Kidney (tissue), 14 donors: ENCODE data around the gene SLC2A10. TPM values are rescaled to one million over a fixed set of nuclear protein-coding genes. Genes with fewer than 3 reads are reported as not detected.

Experiments used
- DNase-seq, 5 donors: peaks; one replicate each; pipeline ENCODE4 v3.0.0-alpha.2; 2013 to 2020
- FAIRE-seq: peaks from 2 replicates; lab custom pipeline; 2012; peaks lifted over from hg19 to GRCh38; lab: Jason Lieb, UNC
- H3K27ac ChIP-seq, 2 donors: one replicate each; pipeline ENCODE4 v1.7.0; 2013; ENCODE audit warnings: low read depth in 2 of 2, low read length in 2 of 2, inconsistent platforms in 1 of 2
- H3K27me3 ChIP-seq: one replicate; pipeline ENCODE4 v1.7.1; 2013; ENCODE audit warnings: low read length, inconsistent platforms; ENCODE audit not compliant: control insufficient read depth, insufficient read depth
- H3K36me3 ChIP-seq, 3 donors: one replicate each; pipeline versions ENCODE4 v1.7.0 to v1.7.1; 2013; ENCODE audit warnings: low read length in 3 of 3, control low read depth in 1 of 3, inconsistent platforms in 1 of 3; ENCODE audit not compliant: insufficient read depth in 3 of 3, control insufficient read depth in 2 of 3
- H3K4me1 ChIP-seq, 3 donors: one replicate each; pipeline versions ENCODE4 v1.7.0 to v1.7.1; 2013; ENCODE audit warnings: low read length in 3 of 3, inconsistent platforms in 1 of 3, low read depth in 1 of 3; ENCODE audit not compliant: control insufficient read depth in 2 of 3, insufficient read depth in 2 of 3
- H3K4me3 ChIP-seq, 3 donors: one replicate each; pipeline versions ENCODE4 v1.7.0 to v1.8.1; 2013; ENCODE audit warnings: low read length in 3 of 3, control low read depth in 1 of 3, inconsistent platforms in 1 of 3
- H3K9ac ChIP-seq, 3 donors: one replicate each; pipeline versions ENCODE4 v1.7.0 to v1.7.1; 2013; ENCODE audit warnings: low read length in 3 of 3, control low read depth in 1 of 3, inconsistent platforms in 1 of 3
- H3K9me3 ChIP-seq, 3 donors: one replicate each; pipeline versions ENCODE4 v1.7.0 to v1.7.1; 2013; ENCODE audit warnings: low read length in 3 of 3, control low read depth in 1 of 3, inconsistent platforms in 1 of 3; ENCODE audit not compliant: control insufficient read depth in 2 of 3, insufficient read depth in 1 of 3
- CTCF ChIP-seq: IDR thresholded peaks from 3 replicates; pipeline ENCODE4 v1.5.1; 2012; ENCODE audit warnings: mild to moderate bottlenecking, moderate library complexity, borderline replicate concordance; ENCODE audit not compliant: insufficient read depth; ENCODE audit errors: extremely low read depth
- intact Hi-C: fragments of 100-400 bp; cut with DNase I; formaldehyde crosslinking; loops from one replicate; pipeline ENCODE4 v1.11.1; 2022
- polyA plus RNA-seq: library from polyadenylated mRNA; stranded (reverse); fragments of 350-450 nt; fragmentation: Illumina TruSeq; extraction: RNeasy Lipid Tissue Mini Kit (QIAGEN cat#74804); gene quantifications from one replicate; pipeline ENCODE4 v1.2.3, GENCODE V29; 2014; ENCODE audit warnings: low read depth, low replicate concordance; ENCODE audit not compliant: insufficient read depth
- total RNA-seq: library from RNA; stranded (reverse); fragmentation: NEBNext Ultra II Directional; extraction: Animal tissue kit (Norgen Biotek cat#: 25700); gene quantifications from one replicate; pipeline ENCODE4 v1.2.1, GENCODE V29; 2021
- donor health status: control.
- donor health status: control.
- donor health status: control.
- donor health status: control.
- donor health status: control.
- donor health status: DM: yes; HTN: yes; CAD: no.
- donor health status: Normal renal cell carcinoma (clear cell type).

The SLC2A10 gene
- total and polyA plus RNA-seq, 2 donors from 2014 or later: 3.7 to 7.1 TPM

DNA sequence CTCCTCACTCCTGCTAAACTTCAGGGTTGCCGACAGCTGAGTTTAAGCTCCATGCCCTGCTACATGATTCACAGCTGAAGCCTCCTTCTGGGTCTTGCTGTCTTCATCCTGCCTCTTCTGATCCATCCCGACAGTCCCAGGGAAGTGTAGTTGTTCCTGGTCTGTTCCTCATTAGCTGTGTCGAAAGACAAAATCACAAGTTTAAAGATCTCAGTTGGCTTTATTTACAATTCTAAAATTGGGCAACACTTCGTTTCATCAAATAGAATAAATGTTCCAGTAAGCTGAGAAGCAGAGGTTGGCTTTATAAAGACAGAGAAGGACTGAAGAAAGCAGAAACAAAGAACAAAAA, 4.1 kb upstream of the SLC2A10 start:
- no peak overlapping the region for H3K9ac ChIP-seq
- peaks cover 0 to 7% (median 0%) of the 10 kb centered on the region in 3 donors for H3K9me3 ChIP-seq
- no peak for FAIRE-seq
- H3K27me3 ChIP-seq: no peaks in the 10 kb centered on the region
- H3K4me1 ChIP-seq: peaks cover 0 to 4% (median 0%) of the 10 kb centered on the region in 3 donors
- H3K36me3 ChIP-seq: no peaks in the 10 kb centered on the region
- peak in 1 of 5 donors; percentile 4 for DNase-seq
- H3K4me3 ChIP-seq: no peak overlapping the region
- no peak for TF ChIP-seq CTCF
- no peak overlapping the region for H3K27ac ChIP-seq
- intact Hi-C loops: no loop called here

DNA sequence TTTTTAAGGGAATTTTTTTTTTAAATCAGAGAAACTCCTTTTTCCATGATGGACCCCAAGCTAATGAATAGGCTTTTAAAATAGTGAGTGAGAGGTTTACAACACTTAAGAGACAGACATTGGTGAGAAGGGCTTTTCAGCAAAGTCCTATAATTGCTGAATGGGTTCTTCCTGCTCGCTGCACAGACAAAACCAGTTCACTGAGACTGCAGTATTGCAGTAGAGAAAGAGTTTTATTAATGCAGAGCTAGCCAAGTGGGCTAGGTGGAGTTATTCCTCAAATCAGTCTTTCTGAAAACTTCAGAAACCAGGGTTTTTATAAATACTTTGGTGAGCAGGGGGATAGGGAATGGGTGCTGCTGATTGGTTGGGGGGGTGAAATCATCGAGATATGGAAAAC, 3.2 kb upstream of the SLC2A10 start:
- H3K27me3 ChIP-seq: no peaks in the 10 kb centered on the region
- DNase-seq (peak in 1 of 5 donors; percentile 8), FAIRE-seq (no peak)
- H3K4me3 ChIP-seq: no peak overlapping the region
- H3K36me3 ChIP-seq: no peaks in the 10 kb centered on the region
- no peak overlapping the region for H3K9ac ChIP-seq
- H3K9me3 ChIP-seq: peaks cover 0 to 7% (median 0%) of the 10 kb centered on the region in 3 donors
- H3K27ac ChIP-seq: no peak overlapping the region
- no peak for TF ChIP-seq CTCF
- intact Hi-C loops: no loop called here
- H3K4me1 ChIP-seq: peaks cover 0 to 4% (median 0%) of the 10 kb centered on the region in 3 donors

- peaks cover 0 to 5% (median 0%) of the 10 kb centered on the region in 3 donors for H3K4me1 ChIP-seq
- no peak overlapping the region for H3K27ac ChIP-seq
- H3K36me3 ChIP-seq: no peaks in the 10 kb centered on the region
- no peaks in the 10 kb centered on the region for H3K27me3 ChIP-seq
- H3K9me3 ChIP-seq: peaks cover 0 to 7% (median 0%) of the 10 kb centered on the region in 3 donors
- H3K4me3 ChIP-seq: no peak overlapping the region
- intact Hi-C loops: no loop called here
- TF ChIP-seq CTCF: peak; percentile 23
- FAIRE-seq (no peak), DNase-seq (peak in 3 of 5 donors; percentile 27 to 57 (median 41))
- H3K9ac ChIP-seq: no peak overlapping the region
Measured at GRCh38 chr20:46708172-46708860, 1.1 kb upstream of the SLC2A10 start.
